ENCODE results near the gene TNFSF11.

The TNFSF11 gene

GRCh38 chr13:42574011-42574410, at the start of gene TNFSF11:
Gene TNFSF11, plus strand, starts transcription at chr13:42574152. Its CDS starts 152 bp downstream, at chr13:42574304.
- peak in 1 of 10 donors; percentile 85 for DNase-seq
- intact Hi-C loops (cut with DNase I), result no loop called here

- intact Hi-C loops (cut with DNase I), result no loop called here
These were observed 49.4 kb upstream of the TNFSF11 start for GRCh38 chr13:42524487-42525034.

GRCh38 chr13:42525035-42525504, 48.9 kb upstream of the TNFSF11 start:
- intact Hi-C loops (cut with DNase I), result no loop called here
- no peak for DNase-seq

More at GRCh38 chr13:42524487-42525034, 49.4 kb upstream of the TNFSF11 start:
- DNase-seq, result no peak

GRCh38 chr13:42526276-42526675, 47.7 kb upstream of the TNFSF11 start:
- intact Hi-C loops (cut with DNase I), result no loop called here
- no peak for DNase-seq

- no peak for DNase-seq
- intact Hi-C loops (cut with DNase I), result no loop called here
These were observed 47.1 kb upstream of the TNFSF11 start for GRCh38 chr13:42526804-42527203.

- intact Hi-C loops (cut with DNase I), result no loop called here
- DNase-seq, result no peak
These were observed 41.2 kb upstream of the TNFSF11 start for GRCh38 chr13:42532561-42533335.

GRCh38 chr13:42533336-42533591, 40.7 kb upstream of the TNFSF11 start:
- DNase-seq, result no peak
- intact Hi-C loops (cut with DNase I), result no loop called here

- intact Hi-C loops (cut with DNase I), result no loop called here
- no peak for DNase-seq
These were observed 39.2 kb upstream of the TNFSF11 start for GRCh38 chr13:42534785-42535184.

GRCh38 chr13:42538996-42539395, 35.0 kb upstream of the TNFSF11 start:
- no peak for DNase-seq
- intact Hi-C loops (cut with DNase I), result no loop called here

- DNase-seq, result no peak
These were observed 34.3 kb upstream of the TNFSF11 start for GRCh38 chr13:42539670-42540069.

GRCh38 chr13:42543215-42543797, 30.6 kb upstream of the TNFSF11 start:
- intact Hi-C loops (cut with DNase I), result no loop called here
- DNase-seq, result no peak

More at GRCh38 chr13:42539670-42540069, 34.3 kb upstream of the TNFSF11 start:
- intact Hi-C loops (cut with DNase I), result no loop called here

- DNase-seq, result no peak
These were observed 29.6 kb upstream of the TNFSF11 start for GRCh38 chr13:42544246-42544926.

GRCh38 chr13:42545842-42546241, 28.1 kb upstream of the TNFSF11 start:
- intact Hi-C loops (cut with DNase I), result no loop called here
- no peak for DNase-seq

More at GRCh38 chr13:42544246-42544926, 29.6 kb upstream of the TNFSF11 start:
- intact Hi-C loops (cut with DNase I), result no loop called here

- DNase-seq, result no peak
- intact Hi-C loops (cut with DNase I), result no loop called here
These were observed 26.3 kb upstream of the TNFSF11 start for GRCh38 chr13:42547612-42548011.

- DNase-seq, result no peak
- intact Hi-C loops (cut with DNase I), result no loop called here
These were observed 25.0 kb upstream of the TNFSF11 start for GRCh38 chr13:42548731-42549551.

GRCh38 chr13:42549552-42549936, 24.4 kb upstream of the TNFSF11 start:
- intact Hi-C loops (cut with DNase I), result no loop called here

GRCh38 chr13:42551611-42552010, 22.3 kb upstream of the TNFSF11 start:
- intact Hi-C loops (cut with DNase I), result no loop called here
- no peak for DNase-seq

More at GRCh38 chr13:42549552-42549936, 24.4 kb upstream of the TNFSF11 start:
- DNase-seq, result no peak

- DNase-seq, result no peak
- intact Hi-C loops (cut with DNase I), result no loop called here
These were observed 20.6 kb upstream of the TNFSF11 start for GRCh38 chr13:42553098-42554046.

- intact Hi-C loops (cut with DNase I), result no loop called here
- no peak for DNase-seq
These were observed 14.9 kb upstream of the TNFSF11 start for GRCh38 chr13:42559057-42559456.
